Mucosa of descending colon (tissue), 3 donors: Measurements from ENCODE around the gene CTBP1. TPM values are rescaled to one million over a fixed set of nuclear protein-coding genes. Genes with fewer than 3 reads are reported as not detected.

Experiments used
- ATAC-seq: fragments of 200-7000 bp; cut with Tn5 transposase; one replicate; pipeline ENCODE4 v1.9.1; 2020; ENCODE audit warnings: mild to moderate bottlenecking, moderate library complexity
- DNase-seq, 3 donors: peaks; one replicate each; pipeline ENCODE4 v3.0.0-alpha.2; 2020
- H3K36me3 ChIP-seq: fragments of 200-600 bp; one replicate; pipeline ENCODE4 v1.8.0; 2021; ENCODE audit warnings: low read depth, mild to moderate bottlenecking
- H3K4me1 ChIP-seq: fragments of 200-600 bp; one replicate; pipeline ENCODE4 v1.8.0; 2021; ENCODE audit warnings: low read depth, mild to moderate bottlenecking
- H3K4me3 ChIP-seq: fragments of 200-600 bp; one replicate; pipeline ENCODE4 v1.8.0; 2021; ENCODE audit warnings: mild to moderate bottlenecking
- H3K9me3 ChIP-seq: fragments of 200-600 bp; one replicate; pipeline ENCODE4 v1.8.0; 2021; ENCODE audit warnings: mild to moderate bottlenecking
- CTCF ChIP-seq: fragments of 200-600 bp; IDR thresholded peaks from one replicate; pipeline ENCODE4 v1.8.0; 2022; ENCODE audit warnings: antibody characterized with exemption, mild to moderate bottlenecking
- intact Hi-C, 2 donors: fragments of 100-400 bp; cut with DNase I in 1 of 2; cut with micrococcal nuclease in 1 of 2; formaldehyde crosslinking; loops; one replicate each; pipeline versions ENCODE4 v1.11.0 to v1.11.1; 2022; cut with DNase I, micrococcal nuclease
- total RNA-seq, 3 donors: library from RNA; stranded (reverse); fragmentation: NEBNext Ultra II Directional in 2 of 3; extraction: Animal tissue kit (Norgen Biotek cat#: 25700) in 2 of 3; gene quantifications; one replicate each; pipeline versions ENCODE4 v1.2.1 to v1.2.4, GENCODE V29; 2021 to 2023
- donor health status: DM: no; HTN: no; CAD: no; lungs with moderate emphysema.
- donor health status: DM: no; HTN: no; CAD: no.
- donor health status: DM: no; HTN: yes; CAD: no.

CTBP1 gene
- total RNA-seq, 3 donors from 2014 or later: 151 to 188 (median 168) TPM

DNA sequence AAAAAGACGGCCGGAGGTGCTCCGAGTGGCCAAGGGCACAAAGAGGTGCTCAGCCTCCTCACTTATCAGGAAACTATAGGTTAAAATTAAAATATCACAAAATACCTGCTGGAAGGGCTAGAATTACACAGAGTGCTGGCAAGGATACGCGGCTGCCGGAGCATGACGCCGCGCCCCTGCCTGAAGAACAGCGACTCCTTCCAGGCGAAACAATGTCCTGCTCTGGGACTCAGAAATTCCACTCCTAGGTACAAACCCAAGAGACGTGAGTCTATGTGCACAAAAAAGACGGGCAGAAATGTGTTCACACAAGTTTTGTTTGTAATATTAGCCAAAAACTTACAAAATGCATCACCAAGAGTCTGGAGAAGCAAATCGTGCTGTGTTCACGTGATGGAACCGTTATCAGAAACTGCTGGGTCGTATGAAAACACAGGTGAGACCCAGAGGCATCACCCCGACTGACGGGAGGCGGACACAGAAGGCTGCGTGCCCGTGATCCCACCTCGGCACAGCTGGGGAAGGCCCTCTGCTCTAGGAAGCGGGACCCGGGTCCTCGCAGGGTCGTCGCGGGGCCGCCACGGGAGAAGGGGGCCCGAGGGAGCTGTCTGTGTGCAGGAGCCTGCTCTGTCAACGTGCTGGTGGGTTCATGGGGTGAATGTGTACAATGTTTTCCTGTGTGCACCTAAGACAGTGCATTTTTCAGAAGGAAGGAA is 27.6 kb downstream of the CTBP1 start:
- Histone ChIP-seq H3K9me3 (no peaks in the 10 kb centered on the region), H3K36me3 (peaks cover 4% of the 10 kb centered on the region), H3K4me3 (no peak overlapping the region), H3K4me1 (no peaks in the 10 kb centered on the region)
- no peak for TF ChIP-seq CTCF
- DNase-seq (no peak), ATAC-seq (no peak)
- intact Hi-C loops: no loop called here

DNA sequence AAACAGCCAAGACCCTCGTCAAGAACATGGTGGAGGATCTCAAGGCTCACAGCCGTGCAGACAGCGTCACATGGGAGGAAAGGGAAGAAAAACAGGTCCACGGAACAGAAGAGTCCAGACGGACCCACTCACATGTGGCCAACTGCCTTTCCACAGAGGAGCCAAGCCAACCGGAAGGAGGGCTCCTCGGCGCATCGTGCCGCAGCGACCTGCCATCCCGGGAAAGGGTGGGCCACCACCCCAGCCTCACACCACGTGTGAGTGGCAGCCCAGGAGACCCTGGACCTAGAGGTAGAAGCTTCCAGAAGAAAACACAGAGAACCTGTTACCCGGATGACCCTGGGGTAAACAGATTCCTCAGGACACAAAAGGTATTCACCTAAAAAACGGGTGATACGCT is 28.4 kb downstream of the CTBP1 start:
- Histone ChIP-seq H3K36me3 (peaks cover 4% of the 10 kb centered on the region), H3K4me3 (no peak overlapping the region), H3K4me1 (peaks cover 5% of the 10 kb centered on the region), H3K9me3 (no peaks in the 10 kb centered on the region)
- ATAC-seq (no peak), DNase-seq (no peak)
- intact Hi-C loops: no loop called here
- no peak for TF ChIP-seq CTCF

DNA sequence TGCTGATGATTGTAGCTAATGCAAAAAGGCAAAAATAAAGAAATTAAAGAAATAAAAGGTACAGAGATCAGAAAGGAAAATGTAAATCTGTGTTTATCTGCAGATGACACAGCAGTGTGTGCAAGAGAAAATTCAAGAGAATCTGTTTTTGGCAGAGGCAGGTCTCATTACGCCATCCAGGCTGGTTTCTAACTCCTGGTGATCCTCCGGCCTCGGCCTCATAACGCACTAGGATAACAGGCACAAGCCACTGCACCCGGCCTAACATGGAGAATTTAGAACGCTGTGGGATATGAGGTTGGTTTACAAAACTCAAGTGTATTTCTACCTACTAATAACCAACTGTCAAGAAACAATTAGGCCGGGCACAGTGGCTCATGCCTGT is 29.4 kb downstream of the CTBP1 start:
- Histone ChIP-seq H3K4me3 (no peak overlapping the region), H3K36me3 (peaks cover 7% of the 10 kb centered on the region), H3K4me1 (peaks cover 5% of the 10 kb centered on the region), H3K9me3 (no peaks in the 10 kb centered on the region)
- DNase-seq (no peak), ATAC-seq (no peak)
- intact Hi-C loops: no loop called here
- TF ChIP-seq CTCF: no peak

GRCh38 chr4:1218634-1219565 is 30.0 kb downstream of the CTBP1 start:
- Histone ChIP-seq H3K4me1 (peaks cover 5% of the 10 kb centered on the region), H3K9me3 (no peaks in the 10 kb centered on the region), H3K36me3 (peaks cover 3% of the 10 kb centered on the region), H3K4me3 (no peak overlapping the region)
- DNase-seq: no peak
- intact Hi-C loops: no loop called here
- no peak for TF ChIP-seq CTCF
- ATAC-seq: no peak

- peaks cover 5% of the 10 kb centered on the region for H3K4me1 ChIP-seq
- intact Hi-C loops: no loop called here
- H3K9me3 ChIP-seq: no peaks in the 10 kb centered on the region
- ATAC-seq: no peak
- DNase-seq: no peak
- H3K36me3 ChIP-seq: peaks cover 9% of the 10 kb centered on the region
- H3K4me3 ChIP-seq: no peak overlapping the region
- no peak for TF ChIP-seq CTCF
Measured at GRCh38 chr4:1217366-1217765, 31.6 kb downstream of the CTBP1 start.
